Adrenal gland (tissue), 5 donors: ENCODE results near the gene IL3RA.

ENCODE experiments used
- CTCF ChIP-seq, 6 experiments: fragments of 450-650 bp in 4 of 6; fragments of 200-600 bp in 2 of 6; sonication (generic) in 1 of 6; IDR thresholded peaks; 1 replicate in 5 of 6; 2 replicates in 1 of 6; pipeline versions ENCODE4 v1.5.1 to v1.8.0; 2016 to 2021; ENCODE audit warnings: antibody characterized with exemption in 6 of 6, mild to moderate bottlenecking in 2 of 6, moderate library complexity in 1 of 6
- POLR2A ChIP-seq, 2 donors: fragments of 450-650 bp; IDR thresholded peaks; one replicate each; pipeline ENCODE4 v1.6.1; 2017; ENCODE audit warnings: antibody characterized with exemption in 2 of 2, mild to moderate bottlenecking in 2 of 2, moderate library complexity in 1 of 2
- donor health status: DM: no; HTN: no; CAD: no.

DNA sequence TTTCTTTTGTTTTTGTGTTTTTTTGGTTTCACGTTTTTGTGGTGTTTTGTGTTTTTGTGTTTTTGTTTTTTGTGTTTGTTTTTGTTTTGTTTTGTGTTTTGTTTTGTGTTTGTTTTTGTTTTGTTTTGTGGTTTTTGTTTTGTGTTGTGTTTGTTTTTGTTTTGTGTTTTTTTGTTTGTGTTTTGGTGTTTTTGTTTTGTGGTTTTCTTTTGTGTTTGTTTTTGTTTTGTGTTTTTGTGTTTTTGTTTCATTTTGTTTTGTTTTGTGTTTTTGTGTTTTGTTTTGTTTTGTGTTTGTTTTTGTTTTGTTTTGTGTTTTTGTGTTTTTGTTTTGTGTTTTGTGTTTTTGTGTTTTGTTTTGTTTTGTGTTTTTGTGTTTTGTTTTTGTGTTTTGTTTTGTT lies 47.0 kb upstream of the IL3RA start:
- no peak for TF ChIP-seq CTCF (IDR thresholded peaks at IDR 0.05)
- no peak for TF ChIP-seq POLR2A (IDR thresholded peaks at IDR 0.05)
